Mesenteric fat pad (tissue), 1 donor: ENCODE measurements around the gene SF3A2. TPM values are rescaled to one million over a fixed set of nuclear protein-coding genes. Genes with fewer than 3 reads are reported as not detected.

Source experiments
- DNase-seq: peaks from one replicate; pipeline ENCODE4 v3.0.0-alpha.2; 2020; ENCODE audit warnings: low spot score
- total RNA-seq: library from RNA; stranded (reverse); fragmentation: NEBNext Ultra II Directional; extraction: Animal tissue kit (Norgen Biotek cat#: 25700); gene quantifications from one replicate; pipeline ENCODE4 v1.2.1, GENCODE V29; 2021
- donor health status: DM: yes; HTN: yes; CAD: no.

The SF3A2 gene
- total RNA-seq, 1 donor from 2014 or later: 46.2 TPM

DNA sequence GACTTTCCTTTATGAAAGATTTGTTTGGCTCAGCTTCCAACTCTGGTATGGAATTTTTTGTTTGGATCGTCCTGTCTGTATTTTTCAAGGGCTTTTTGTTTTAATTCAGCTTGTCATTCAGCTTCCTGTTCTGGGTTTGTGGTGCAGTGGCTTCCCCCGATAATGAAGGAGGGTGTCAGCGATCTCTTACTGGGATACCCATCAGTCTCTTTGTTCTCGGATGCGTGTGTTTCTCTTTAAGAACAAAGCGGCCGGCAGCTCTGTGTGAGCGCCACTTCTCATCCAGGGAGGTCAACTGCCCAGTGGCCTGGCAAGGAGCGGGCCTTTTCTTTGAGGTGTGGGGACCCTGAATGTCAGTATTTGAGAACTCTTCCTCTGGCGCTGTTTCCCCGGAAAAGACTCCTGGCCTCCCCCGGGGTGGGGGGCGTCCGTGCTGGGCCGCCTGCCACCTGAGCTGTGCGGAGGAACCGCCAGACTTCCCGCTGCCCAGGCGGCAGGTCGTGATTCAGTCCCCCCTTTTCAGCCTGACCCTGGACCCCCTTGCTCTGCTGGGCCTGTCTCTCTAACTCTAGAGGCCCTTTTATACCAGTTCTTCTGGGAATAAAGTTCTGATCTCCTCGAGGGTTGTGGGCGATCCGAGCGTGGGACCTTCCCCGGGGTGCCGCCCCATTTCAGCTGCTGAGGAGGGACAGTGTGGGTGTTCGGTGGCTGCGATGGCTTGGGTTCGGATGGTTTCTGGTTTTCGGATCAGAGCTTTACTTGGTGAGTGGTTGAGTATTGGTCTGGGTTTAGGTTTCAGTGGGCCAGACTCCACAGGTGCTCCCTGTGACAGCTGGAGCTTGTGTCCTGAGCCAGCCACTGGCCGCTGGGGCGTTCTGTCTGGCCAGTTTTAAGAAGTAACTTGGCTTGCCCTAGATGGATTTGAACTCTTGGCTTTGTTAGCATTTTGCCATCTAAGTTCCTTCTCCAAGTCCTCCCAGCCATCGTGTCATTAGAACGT is 3.4 kb downstream of the SF3A2 start:
- no peak for DNase-seq

DNA sequence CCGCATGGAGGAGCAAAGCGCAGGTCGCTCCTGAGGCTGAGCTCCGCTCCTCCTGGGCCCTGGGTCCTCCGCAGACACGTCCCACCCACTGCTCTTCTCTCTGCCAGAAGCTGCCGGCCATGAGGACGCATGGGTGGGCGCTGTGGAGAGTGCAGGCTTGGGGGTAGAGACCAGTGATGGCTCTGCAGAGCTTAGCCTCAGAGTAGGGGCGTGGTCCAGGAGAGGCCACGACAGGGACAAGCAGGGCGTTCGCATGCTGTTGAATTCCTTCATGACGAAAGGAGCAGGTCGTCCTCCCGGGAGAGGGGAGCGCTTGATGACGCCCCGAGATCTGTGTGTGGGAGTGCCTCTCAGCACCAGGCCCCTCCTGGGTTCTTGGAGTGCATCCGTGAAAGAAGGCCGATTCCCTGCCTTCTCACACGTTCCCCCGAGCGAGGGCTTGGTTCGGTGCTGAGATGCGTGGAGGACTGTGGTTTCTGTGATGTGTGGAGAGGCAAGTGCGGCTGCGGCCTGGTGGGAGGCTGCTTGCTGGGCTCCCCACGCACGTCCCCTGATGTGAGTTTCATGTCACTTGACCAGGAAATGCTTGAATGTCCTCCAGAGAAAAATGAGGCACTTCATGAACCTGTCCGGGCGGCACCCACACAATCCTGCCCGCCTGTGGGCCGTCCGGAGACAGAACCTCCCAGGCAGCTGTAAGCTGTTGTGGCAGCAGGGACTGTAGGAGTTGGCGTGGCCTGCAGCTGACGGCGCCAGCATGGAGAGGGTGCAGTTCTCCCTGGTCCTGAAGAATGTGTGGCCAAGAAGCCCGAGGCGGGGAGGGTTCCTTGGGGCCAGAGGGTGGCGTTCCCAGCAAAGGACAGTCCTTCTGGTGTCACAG is 4.5 kb downstream of the SF3A2 start:
- DNase-seq: no peak

DNA sequence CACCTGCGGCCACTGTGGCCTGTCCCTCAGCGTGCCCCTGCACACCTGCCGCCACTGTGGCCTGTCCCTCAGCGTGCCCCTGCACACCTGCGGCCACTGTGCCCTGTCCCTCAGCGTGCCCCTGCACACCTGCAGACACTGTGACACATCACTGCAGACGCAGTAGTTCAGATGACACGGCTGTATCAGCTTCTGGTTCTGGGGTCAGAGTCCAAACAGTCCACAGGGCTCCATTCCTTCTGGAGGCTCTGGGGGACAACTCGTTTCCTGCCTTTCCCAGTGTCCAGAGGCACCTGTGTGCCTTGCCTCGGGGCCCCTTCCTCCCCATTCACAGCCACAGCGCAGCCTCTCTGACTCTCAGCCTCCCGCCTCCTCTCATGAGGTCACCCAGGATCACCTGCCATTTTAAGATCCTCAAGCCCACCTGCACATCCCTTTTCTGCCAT is 5.5 kb downstream of the SF3A2 start:
- no peak for DNase-seq

DNA sequence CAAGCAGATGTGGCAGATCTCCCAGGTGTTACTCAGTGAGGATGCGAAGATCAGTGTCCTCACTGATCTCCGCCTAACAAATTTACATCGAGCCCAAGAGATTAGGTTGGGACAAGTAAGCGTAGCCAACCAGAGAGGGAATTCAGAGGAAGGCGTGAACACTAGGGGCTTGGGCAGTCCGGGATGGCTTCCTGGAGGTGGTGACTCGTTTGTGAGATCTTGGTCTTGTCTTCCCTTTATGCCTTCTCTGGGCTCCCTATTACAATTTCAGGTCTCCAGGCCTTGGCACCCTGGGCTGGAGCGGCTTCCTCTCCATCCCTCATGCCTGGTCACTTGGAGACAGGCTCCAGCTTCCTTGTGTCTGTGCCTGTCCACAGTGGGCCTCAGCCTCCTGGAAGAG is 6.2 kb downstream of the SF3A2 start:
- DNase-seq: no peak

- DNase-seq: no peak
Observed at GRCh38 chr19:2243274-2244124, 6.9 kb downstream of the SF3A2 start.

DNA sequence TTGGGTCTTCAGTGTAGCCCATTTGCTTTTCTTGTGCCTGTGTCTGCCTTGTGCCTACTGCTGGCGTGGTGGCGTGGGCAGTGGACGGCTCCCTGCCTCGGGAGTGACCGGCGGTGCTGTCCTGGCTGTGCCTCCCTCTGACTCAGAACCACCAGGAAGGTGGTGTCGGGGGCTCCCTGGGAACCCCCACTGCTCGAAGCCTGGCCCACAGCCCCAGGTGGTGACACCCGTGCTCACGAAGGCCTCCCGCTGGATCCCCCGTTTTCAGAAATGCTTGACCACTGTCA is 7.4 kb downstream of the SF3A2 start:
- no peak for DNase-seq

GRCh38 chr19:2244486-2244885 is 7.9 kb downstream of the SF3A2 start:
- no peak for DNase-seq

DNA sequence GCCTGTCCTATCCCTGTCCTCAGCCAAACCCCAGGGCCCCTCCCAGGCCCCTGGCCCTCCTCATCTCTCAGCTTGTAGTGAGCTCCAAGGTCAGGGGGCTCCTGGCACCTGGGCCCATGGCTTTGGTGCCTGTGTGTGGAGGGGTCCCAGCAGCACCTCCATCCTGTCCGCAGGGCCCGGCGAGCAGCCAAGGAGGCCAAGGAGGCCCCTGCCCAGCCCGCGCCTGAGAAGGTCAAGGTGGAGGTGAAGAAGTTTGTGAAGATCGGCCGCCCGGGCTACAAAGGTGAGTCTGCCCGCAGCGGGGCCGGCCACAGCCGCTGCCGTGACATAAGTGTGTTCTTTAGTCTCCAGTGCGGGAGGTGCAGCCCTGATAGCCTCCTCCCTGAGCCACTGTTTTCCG is 8.6 kb downstream of the SF3A2 start:
- DNase-seq: no peak

- DNase-seq: no peak
Observed at GRCh38 chr19:2246014-2246620, 9.5 kb downstream of the SF3A2 start.

DNA sequence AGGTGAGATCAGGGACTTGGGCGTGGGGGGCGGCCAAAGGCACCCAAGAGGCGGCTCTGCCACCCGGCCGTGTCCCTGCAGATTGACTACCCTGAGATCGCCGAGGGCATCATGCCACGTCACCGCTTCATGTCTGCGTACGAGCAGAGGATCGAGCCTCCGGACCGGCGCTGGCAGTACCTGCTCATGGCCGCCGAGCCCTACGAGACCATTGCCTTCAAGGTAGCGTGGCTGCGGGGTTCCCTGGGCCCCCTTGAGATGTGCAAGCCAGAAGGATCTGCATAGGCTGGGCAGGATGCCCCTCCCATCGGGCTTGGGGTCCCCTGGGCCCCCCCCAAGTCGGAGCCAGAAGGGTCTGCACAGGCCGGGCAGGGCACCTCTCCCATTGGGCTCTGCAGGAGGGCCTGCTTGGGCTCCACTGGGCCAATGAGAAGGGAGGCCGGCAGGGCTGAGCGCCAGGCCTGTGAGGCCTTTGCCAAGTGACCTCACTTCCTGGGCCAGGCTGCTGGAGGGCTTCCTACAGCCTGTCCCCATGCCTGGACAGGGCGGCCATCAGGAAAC is 10.3 kb downstream of the SF3A2 start:
- no peak for DNase-seq

- DNase-seq: no peak
Observed at GRCh38 chr19:2247433-2248101, 10.9 kb downstream of the SF3A2 start.

GRCh38 chr19:2248136-2249009 is 11.7 kb downstream of the SF3A2 start:
- no peak for DNase-seq

DNA sequence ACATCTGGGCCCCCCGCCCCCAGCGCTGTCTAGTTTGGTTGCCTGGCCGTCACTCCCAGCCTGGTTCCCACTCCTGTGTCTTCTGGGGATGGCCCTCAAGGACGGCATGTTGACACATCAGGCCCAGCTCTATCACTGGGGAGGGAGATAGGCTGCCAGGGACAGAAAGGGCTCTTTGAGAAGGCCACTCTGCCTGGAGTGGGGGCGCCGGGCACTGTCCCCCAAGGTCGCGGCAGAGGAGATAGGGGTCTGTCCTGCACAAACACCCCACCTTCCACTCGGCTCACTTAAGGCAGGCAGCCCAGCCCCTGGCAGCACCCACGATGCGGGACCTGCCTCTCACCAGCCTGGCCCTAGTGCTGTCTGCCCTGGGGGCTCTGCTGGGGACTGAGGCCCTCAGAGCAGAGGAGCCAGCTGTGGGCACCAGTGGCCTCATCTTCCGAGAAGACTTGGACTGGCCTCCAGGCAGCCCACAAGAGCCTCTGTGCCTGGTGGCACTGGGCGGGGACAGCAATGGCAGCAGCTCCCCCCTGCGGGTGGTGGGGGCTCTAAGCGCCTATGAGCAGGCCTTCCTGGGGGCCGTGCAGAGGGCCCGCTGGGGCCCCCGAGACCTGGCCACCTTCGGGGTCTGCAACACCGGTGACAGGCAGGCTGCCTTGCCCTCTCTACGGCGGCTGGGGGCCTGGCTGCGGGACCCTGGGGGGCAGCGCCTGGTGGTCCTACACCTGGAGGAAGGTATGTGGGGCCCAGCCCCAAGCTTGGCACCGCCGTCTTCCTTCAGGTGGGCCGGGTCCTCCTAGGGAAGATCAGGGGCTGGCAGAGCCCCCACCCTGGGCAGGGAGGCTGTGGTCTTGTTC is 12.6 kb downstream of the SF3A2 start, which contains the start of gene AMH:
TSS of gene AMH (plus strand) at position 314 of the 857 bp plus-strand sequence. CDS start at position 324, 10 bp downstream.
- DNase-seq: no peak

GRCh38 chr19:2249880-2250765 is 13.5 kb downstream of the SF3A2 start:
- no peak for DNase-seq

DNA sequence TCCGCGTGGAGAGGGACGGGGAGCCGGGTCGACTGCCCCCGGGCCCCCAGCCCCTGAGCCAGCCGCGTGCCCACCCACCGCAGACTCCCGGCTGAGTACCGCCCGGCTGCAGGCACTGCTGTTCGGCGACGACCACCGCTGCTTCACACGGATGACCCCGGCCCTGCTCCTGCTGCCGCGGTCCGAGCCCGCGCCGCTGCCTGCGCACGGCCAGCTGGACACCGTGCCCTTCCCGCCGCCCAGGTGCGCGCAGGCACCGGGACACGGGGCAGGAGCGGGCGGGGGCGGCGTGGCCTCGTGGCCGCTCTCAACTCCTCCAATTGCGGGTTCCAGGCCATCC is 14.1 kb downstream of the SF3A2 start:
- no peak for DNase-seq

- DNase-seq: no peak
Observed at GRCh38 chr19:2251106-2252054, 14.8 kb downstream of the SF3A2 start.
